Brain microvascular endothelial cell (primary cell): ENCODE results near the gene ABCC6.
"Not testable (repeated sequence)": the region's sequence is repeated elsewhere in the genome, so short reads cannot be mapped to it uniquely, and the experiment has no call there.

Source experiments
- DNase-seq: peaks from one replicate; pipeline ENCODE4 v3.0.0-alpha.2; 2020
- H3K27ac ChIP-seq: fragments of 250-450 bp; sonication (Bioruptor Pico); 2 replicates; pipeline ENCODE4 v1.5.1; 2020; ENCODE audit warnings: mild to moderate bottlenecking, moderate library complexity
- H3K27me3 ChIP-seq: fragments of 250-450 bp; sonication (Bioruptor Pico); replicated peaks from 2 replicates; pipeline ENCODE4 v1.5.1; 2020; ENCODE audit warnings: mild to moderate bottlenecking
- H3K36me3 ChIP-seq: fragments of 250-450 bp; sonication (Bioruptor Pico); replicated peaks from 2 replicates; pipeline ENCODE4 v1.5.1; 2020; ENCODE audit warnings: mild to moderate bottlenecking
- H3K4me3 ChIP-seq: 2 replicates; pipeline ENCODE4 v1.5.1; 2011; ENCODE audit warnings: low read depth, mild to moderate bottlenecking, control low read depth, low read length, moderate library complexity
- in situ Hi-C: cut with HindIII; loops from 2 replicates; pipeline ENCODE4 v1.10.0; 2017; ENCODE audit warnings: low sequenced_read_pairs, low pct_ligation_motif_present
- TF ChIP-seq, protein P1 (sequence below): IDR thresholded peaks from 2 replicates; pipeline ENCODE4 v1.5.1; 2011; ENCODE audit warnings: low read depth, mild to moderate bottlenecking, moderate library complexity, low read length, control low read depth, inconsistent platforms; ENCODE audit errors: missing control alignments

Gene ABCC6

DNA sequence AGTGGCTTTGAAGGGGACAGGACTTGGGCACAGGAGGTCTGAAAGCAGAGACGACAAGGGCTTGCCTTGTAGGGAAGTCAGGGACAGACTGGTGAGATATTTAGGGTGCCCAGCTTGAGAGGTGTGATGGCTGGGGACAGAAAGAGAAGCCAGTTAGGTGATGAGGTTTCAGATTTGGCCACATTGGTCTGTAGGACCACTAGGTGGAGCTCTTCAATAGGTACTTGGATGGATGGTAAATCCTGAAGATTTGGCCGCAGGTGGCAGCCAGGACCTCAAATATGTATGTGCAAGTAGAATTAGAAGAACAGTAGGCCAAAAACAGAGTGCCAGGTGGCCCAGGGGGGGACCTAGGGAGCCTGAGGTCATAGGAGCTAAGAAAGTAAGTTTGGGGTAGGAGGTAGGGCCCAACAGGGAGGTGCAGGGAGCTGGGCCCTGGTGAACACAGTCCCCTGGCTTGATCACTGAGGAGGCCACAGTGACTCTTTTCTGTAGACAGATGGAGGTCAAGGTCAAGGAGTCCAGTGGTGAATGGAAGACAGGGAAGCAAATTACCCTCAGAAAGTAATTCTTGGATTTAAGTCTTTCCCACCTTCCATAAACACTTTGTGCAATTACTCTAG lies 34.1 kb upstream of the ABCC6 start:
- DNase-seq, in situ Hi-C loops, H3K27me3 ChIP-seq, H3K27ac ChIP-seq, H3K4me3 ChIP-seq, H3K36me3 ChIP-seq: not testable (repeated sequence)
- TF ChIP-seq, protein P1, sequence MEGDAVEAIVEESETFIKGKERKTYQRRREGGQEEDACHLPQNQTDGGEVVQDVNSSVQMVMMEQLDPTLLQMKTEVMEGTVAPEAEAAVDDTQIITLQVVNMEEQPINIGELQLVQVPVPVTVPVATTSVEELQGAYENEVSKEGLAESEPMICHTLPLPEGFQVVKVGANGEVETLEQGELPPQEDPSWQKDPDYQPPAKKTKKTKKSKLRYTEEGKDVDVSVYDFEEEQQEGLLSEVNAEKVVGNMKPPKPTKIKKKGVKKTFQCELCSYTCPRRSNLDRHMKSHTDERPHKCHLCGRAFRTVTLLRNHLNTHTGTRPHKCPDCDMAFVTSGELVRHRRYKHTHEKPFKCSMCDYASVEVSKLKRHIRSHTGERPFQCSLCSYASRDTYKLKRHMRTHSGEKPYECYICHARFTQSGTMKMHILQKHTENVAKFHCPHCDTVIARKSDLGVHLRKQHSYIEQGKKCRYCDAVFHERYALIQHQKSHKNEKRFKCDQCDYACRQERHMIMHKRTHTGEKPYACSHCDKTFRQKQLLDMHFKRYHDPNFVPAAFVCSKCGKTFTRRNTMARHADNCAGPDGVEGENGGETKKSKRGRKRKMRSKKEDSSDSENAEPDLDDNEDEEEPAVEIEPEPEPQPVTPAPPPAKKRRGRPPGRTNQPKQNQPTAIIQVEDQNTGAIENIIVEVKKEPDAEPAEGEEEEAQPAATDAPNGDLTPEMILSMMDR, result peak; percentile 43

DNA sequence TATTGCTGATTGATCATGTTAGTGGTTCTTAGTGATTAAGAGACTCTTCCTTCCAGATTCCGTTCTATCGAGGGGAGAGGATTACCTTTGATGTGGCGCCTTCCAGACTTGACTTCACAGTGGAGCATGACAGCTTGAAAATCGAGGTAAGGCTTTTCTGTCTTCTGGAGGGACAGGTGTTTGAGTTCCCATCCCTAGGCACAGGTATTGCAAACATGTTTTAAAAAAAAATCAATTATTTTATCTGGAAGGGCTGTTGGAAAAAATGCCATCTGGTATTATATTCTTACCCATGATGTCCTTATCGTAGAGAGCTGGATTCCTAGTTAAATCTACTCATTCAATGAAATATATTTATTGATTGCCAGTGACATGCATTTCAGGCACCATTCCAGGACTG lies 29.1 kb upstream of the ABCC6 start:
- H3K27ac ChIP-seq, DNase-seq, H3K27me3 ChIP-seq, H3K36me3 ChIP-seq, H3K4me3 ChIP-seq, in situ Hi-C loops: not testable (repeated sequence)

DNA sequence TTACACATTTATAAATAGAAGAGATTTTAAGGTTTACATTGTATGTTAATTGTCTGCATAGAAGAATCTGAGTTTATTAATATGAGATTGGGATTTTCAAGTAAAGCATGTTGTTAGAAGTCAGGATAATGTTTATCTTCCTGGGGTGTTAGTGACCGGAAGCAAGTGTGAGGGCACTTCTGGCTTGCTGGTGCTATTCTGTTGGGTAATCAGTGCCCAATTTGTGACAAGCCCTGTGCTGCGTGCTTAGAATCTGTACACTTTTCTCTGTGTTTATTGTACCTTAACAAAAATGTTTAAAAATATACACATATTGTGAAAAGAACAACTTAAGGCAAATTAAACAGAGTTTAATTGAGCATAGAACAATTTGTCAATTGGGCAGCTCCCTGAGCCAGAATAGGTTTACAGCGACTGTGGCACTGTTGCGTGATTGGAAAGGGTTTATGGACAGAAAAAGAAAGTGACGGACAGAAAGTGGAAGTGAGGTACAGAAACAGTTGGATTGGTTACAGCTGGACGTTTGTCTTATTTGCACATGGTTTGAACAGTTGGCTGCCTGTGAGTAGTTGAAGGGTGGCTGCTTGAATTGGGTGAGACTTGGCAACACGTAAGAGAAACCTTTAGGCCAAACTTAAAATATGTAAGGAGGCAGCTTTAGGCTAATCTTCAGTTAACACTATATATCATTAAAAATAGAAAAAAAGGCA lies 26.5 kb upstream of the ABCC6 start:
- H3K4me3 ChIP-seq, H3K27ac ChIP-seq, H3K27me3 ChIP-seq, H3K36me3 ChIP-seq, in situ Hi-C loops, DNase-seq: not testable (repeated sequence)

DNA sequence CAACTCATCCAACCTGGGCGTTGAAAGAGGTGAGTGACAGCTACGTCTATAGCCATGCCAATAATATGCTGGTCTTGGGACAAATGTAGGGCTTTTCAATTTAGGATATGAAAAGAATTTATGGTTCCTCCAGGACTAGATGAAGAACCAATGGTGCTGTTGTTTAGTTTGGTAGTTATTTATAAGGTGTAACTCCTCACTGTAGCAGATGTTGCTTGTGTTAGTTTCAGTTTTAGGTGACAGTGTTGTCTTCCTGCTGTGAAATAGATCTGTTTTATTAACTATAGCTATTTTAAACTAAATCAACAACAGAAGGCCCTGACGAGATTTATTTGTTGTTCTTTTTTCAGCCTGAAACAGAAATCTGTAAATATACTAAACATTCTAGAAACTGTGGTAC lies 24.1 kb upstream of the ABCC6 start:
- DNase-seq, H3K4me3 ChIP-seq, H3K27ac ChIP-seq, H3K27me3 ChIP-seq, in situ Hi-C loops, H3K36me3 ChIP-seq: not testable (repeated sequence)

DNA sequence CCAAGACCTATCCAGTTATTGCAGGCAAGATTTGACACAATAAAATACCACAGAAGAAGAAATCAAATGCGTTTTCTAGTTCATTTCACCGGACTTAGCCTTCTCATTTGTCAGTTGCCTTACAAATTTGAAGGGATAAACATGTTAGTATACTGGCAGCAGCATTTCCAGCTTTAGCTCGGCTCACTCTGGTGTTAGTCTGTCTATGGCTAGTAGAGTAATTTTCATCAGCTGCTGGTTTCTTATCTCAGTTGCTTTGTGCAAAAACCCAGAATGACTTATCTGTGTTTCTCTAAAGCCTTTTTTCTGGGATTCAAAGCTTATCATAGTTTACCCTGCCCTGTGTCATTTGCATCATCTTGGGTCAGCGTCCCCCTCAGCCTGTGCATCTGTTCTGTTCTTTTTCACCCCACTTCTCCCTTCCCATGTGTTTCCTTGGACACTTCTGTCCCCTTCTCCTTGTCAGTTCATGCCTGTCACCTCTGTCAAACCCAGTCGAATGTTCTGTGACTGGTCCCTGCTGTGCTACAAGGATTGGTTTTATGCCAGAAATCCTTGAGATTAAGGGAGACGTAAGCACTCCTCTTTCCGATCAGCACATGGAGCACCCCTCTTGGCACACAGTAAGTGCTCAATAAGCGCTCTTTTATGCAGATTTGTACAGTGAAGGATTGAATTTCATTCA lies 23.4 kb upstream of the ABCC6 start:
- H3K27ac ChIP-seq, H3K27me3 ChIP-seq, in situ Hi-C loops, H3K4me3 ChIP-seq, DNase-seq, H3K36me3 ChIP-seq: not testable (repeated sequence)

DNA sequence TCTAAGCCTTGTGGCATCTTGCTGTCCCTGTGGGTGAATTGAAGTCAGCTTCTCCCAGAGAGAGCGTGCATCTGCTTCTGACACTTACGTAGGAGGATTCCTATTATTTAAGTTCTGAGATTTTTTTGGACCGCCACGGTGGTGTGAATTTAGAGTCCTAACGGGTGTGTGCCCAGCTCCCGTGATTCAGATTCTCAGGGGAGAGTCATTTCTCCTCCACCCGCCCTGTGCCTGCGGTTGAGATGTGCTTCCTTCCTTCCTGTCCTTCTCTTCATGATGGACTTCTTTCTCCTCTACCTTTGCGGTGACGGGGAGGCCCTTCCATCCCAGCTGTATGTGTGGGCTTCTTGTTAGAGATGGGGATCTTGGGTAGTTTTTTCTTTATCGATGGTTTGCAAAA lies 20.6 kb upstream of the ABCC6 start:
- in situ Hi-C loops, DNase-seq, H3K27me3 ChIP-seq, H3K27ac ChIP-seq, H3K36me3 ChIP-seq, H3K4me3 ChIP-seq: not testable (repeated sequence)

DNA sequence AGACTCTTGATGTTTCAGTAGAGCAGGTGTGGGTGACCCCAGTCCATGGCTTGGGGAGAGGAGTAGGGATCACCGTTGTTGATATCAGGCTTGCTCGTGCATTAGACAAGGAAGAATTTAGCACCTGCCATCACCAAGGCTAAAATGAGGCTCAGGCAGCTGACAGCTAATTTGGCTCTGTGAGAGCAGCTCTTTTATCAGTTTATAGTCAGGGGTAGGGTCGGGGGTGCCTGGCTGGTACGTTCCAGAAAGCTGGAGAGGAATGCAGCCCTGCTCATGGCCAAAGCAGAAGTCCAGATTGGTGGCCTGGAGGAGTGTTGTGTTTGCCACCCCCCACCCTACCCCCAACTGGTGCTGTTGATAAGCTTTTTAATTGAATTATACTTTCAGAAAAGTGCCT lies 17.4 kb upstream of the ABCC6 start:
- DNase-seq, in situ Hi-C loops: not testable (repeated sequence)

DNA sequence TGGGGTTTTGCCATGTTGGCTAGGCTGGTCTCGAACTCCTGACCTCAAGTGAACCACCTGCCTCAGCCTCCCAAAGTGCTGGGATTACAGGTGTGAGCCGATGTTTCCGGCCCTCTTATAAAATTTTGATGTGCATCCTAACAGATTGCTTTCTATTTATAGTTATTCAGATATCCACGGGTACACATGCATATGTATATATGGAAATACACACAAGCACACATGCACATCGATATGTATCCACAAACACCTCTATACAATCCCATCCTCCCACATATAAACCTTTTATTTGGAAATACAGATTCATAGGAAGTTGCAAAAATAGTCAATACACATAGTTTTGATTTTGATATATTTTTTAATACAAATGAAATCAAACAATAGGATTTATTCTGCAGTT lies 14.4 kb upstream of the ABCC6 start:
- H3K27me3 ChIP-seq, H3K4me3 ChIP-seq, in situ Hi-C loops, H3K27ac ChIP-seq, DNase-seq, H3K36me3 ChIP-seq: not testable (repeated sequence)

More for the DNA sequence above, 17.4 kb upstream of the ABCC6 start:
- not testable (repeated sequence) for H3K4me3 ChIP-seq, H3K36me3 ChIP-seq, H3K27me3 ChIP-seq, H3K27ac ChIP-seq

DNA sequence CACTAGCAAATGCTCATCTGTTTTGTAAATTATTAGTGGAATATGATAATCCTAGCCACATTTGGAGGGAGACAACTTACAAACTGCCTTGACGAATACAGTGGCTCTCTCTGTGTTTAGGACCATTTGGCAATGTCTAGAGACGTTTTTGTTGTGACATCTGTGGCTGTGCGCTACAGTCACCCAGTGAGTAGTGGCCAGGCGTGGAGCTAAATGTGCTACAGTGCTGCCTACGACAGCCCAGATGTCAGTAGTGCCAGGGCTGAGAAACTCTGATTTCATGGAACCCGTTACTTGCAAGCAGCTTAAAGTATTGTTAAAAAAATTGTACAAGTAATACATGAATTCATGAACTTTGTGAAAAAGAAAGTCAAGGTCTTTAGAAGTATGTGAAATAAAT lies 13.8 kb upstream of the ABCC6 start:
- in situ Hi-C loops, H3K4me3 ChIP-seq, H3K36me3 ChIP-seq, H3K27me3 ChIP-seq, H3K27ac ChIP-seq, DNase-seq: not testable (repeated sequence)

DNA sequence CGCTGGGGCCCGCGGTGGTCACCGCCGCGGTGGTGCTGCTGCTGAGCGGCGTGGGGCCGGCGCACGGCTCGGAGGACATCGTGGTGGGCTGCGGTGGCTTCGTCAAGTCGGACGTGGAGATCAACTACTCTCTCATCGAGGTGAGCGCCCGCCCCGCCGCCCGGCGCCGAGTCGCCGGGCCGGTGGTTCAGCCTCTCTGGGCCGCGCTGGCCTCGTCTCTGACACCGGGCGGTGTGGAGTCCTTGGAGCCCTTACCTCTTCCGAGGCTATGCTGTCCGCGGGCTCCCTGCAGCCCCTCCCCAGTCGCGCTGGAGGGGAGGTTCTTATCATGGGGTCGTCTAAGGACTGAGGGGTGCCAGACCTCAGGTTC lies 9.4 kb upstream of the ABCC6 start:
- H3K36me3 ChIP-seq, in situ Hi-C loops, H3K27ac ChIP-seq, H3K4me3 ChIP-seq, DNase-seq, H3K27me3 ChIP-seq: not testable (repeated sequence)

DNA sequence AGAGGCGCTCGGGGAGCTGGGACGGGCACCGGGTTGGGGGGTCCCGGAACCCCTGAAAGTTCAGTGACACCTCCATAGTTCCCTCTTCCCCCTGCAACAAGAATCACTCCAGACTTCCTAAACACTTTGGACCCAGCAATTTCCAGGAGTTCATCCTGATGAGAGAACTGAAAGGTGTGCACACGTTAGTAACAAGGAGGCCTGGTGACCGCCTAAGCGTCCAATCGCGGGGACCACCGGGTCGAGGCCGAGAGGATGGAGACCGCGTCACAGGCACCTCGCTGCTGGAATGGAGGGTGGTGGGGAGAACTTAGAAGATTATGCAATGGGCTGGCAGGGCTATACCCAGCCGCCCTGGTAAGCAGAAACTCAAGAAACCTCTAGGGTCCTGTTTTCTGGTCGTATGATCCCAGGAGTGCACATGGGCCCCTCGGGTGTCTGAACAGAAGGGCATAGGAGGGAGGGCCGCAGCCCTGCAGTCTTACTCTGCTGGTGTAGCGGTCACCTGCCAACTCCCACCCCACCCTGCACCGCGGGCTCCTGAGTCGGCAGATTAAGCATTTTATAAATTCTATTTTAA lies 458 bp upstream of the ABCC6 start:
- DNase-seq, in situ Hi-C loops, H3K27ac ChIP-seq, H3K36me3 ChIP-seq, H3K27me3 ChIP-seq: not testable (repeated sequence)
- peak overlapping the region; percentile 9 for H3K4me3 ChIP-seq

DNA sequence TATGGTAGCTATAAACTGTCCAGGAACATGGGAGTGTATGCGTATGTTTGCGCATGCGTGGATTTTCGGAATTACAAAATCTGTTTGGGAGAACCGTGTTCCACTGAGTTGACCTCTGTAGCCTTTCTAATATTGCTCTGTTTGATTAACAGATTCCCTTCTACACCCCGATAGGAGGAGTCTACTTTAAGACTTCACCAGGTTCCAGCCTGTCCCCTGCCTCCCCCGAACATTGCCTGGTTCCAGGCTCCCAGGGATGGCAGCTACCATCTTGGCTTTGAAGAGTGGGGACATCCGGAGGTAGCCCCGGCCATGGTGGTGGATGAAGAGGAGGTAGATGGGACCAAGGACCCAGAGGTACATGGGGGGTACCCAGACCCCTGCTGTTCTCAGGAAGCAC lies 1.9 kb downstream of the ABCC6 start:
- H3K36me3 ChIP-seq, in situ Hi-C loops, H3K27ac ChIP-seq, H3K27me3 ChIP-seq, DNase-seq, H3K4me3 ChIP-seq: not testable (repeated sequence)

DNA sequence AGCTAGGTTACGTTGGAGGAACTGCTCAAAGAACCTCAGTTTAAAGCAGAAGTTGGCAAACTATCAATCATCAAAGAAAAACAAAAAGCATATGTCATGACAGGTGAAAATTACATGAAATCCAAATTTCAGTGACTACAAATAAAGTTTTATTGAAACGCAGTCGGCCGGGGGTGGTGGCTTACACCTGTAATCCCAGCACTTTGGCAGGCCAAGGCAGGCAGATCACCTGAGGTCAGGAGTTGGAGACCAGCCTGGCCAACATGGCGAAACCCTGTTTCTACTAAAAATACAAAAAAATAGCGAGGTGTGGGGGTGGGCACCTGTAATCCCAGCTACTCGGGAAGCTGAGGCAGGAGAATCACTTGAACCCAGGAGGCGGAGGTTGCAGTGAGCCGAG lies 2.8 kb downstream of the ABCC6 start:
- H3K4me3 ChIP-seq, H3K36me3 ChIP-seq, DNase-seq, in situ Hi-C loops, H3K27ac ChIP-seq, H3K27me3 ChIP-seq: not testable (repeated sequence)
